SKM-1 (cell line): ENCODE measurements around the gene PRKCA.

Experiments
- DNase-seq: peaks from one replicate; lab custom pipeline; 2025; ENCODE audit not compliant: unreplicated experiment; lab: John Stamatoyannopoulos, UW

Gene PRKCA

GRCh38 chr17:66538776-66539175 is 236.4 kb downstream of the PRKCA start:
- DNase-seq = no peak

- DNase-seq = no peak
These were observed 237.8 kb downstream of the PRKCA start for GRCh38 chr17:66540131-66540781.

GRCh38 chr17:66541461-66542128 is 239.2 kb downstream of the PRKCA start:
- no peak for DNase-seq

GRCh38 chr17:66542129-66542966 is 239.9 kb downstream of the PRKCA start:
- DNase-seq = no peak

- no peak for DNase-seq
These were observed 240.6 kb downstream of the PRKCA start for GRCh38 chr17:66542967-66543520.

GRCh38 chr17:66543526-66543925 is 241.1 kb downstream of the PRKCA start:
- DNase-seq = no peak

GRCh38 chr17:66545918-66546317 is 243.5 kb downstream of the PRKCA start:
- DNase-seq = no peak

- no peak for DNase-seq
These were observed 244.9 kb downstream of the PRKCA start for GRCh38 chr17:66547151-66547865.

GRCh38 chr17:66548158-66548557 is 245.7 kb downstream of the PRKCA start:
- no peak for DNase-seq

GRCh38 chr17:66548659-66549310 is 246.4 kb downstream of the PRKCA start:
- no peak for DNase-seq

GRCh38 chr17:66549311-66549704 is 246.9 kb downstream of the PRKCA start:
- no peak for DNase-seq

- DNase-seq = no peak
These were observed 247.4 kb downstream of the PRKCA start for GRCh38 chr17:66549731-66550207.

- no peak for DNase-seq
These were observed 249.4 kb downstream of the PRKCA start for GRCh38 chr17:66551839-66552238.

GRCh38 chr17:66552371-66552770 is 250.0 kb downstream of the PRKCA start:
- DNase-seq = no peak

- DNase-seq = no peak
These were observed 253.2 kb downstream of the PRKCA start for GRCh38 chr17:66555605-66556004.

GRCh38 chr17:66557200-66557599 is 254.8 kb downstream of the PRKCA start:
- DNase-seq = no peak

- DNase-seq = no peak
These were observed 255.5 kb downstream of the PRKCA start for GRCh38 chr17:66557886-66558285.

GRCh38 chr17:66560691-66561090 is 258.3 kb downstream of the PRKCA start:
- no peak for DNase-seq

- no peak for DNase-seq
These were observed 259.7 kb downstream of the PRKCA start for GRCh38 chr17:66562119-66562518.

GRCh38 chr17:66564992-66565465 is 262.6 kb downstream of the PRKCA start:
- DNase-seq = no peak
